Stimulated activated CD8-positive, alpha-beta memory T cell treated with anti-CD3 and anti-CD28 coated beads, Interleukin-7, amount 100 ng/mL, for 24 hours (primary cell): ENCODE measurements around the gene HOXB9.

Experiments used
- DNase-seq: peaks from one replicate; pipeline ENCODE4 v3.0.0-alpha.2; 2020; ENCODE audit warnings: low read depth

The HOXB9 gene

GRCh38 chr17:48596000-48596734 lies 30.0 kb downstream of the HOXB9 start:
- no peak for DNase-seq

- no peak for DNase-seq
Measured at GRCh38 chr17:48595278-48595999, 30.7 kb downstream of the HOXB9 start.

GRCh38 chr17:48594538-48595277 lies 31.4 kb downstream of the HOXB9 start:
- no peak for DNase-seq

GRCh38 chr17:48593840-48594537 lies 32.2 kb downstream of the HOXB9 start:
- peak; percentile 64 for DNase-seq

GRCh38 chr17:48593126-48593829 lies 32.9 kb downstream of the HOXB9 start, which contains the start of gene HOXB5:
Gene HOXB5 (minus strand): TSS chr17:48593779. CDS start chr17:48593682, 97 bp downstream.
- no peak for DNase-seq

- DNase-seq, result no peak
Measured at GRCh38 chr17:48592577-48592976, 33.6 kb downstream of the HOXB9 start.

- DNase-seq, result no peak
Measured at GRCh38 chr17:48592057-48592514, 34.1 kb downstream of the HOXB9 start.

GRCh38 chr17:48591255-48592056 lies 34.7 kb downstream of the HOXB9 start:
- DNase-seq, result no peak

- DNase-seq, result no peak
Measured at GRCh38 chr17:48590607-48591161, 35.5 kb downstream of the HOXB9 start.

- no peak for DNase-seq
Measured at GRCh38 chr17:48589831-48590606, 36.1 kb downstream of the HOXB9 start, which contains the start of gene HOXB3. Gene HOXB3 (minus strand): TSS chr17:48590241. CDS start chr17:48552474, 37,767 bp downstream.

GRCh38 chr17:48589060-48589830 lies 36.9 kb downstream of the HOXB9 start:
- DNase-seq, result no peak

- DNase-seq, result no peak
Measured at GRCh38 chr17:48588528-48588927, 37.6 kb downstream of the HOXB9 start.

GRCh38 chr17:48588074-48588415 lies 38.1 kb downstream of the HOXB9 start:
- DNase-seq, result no peak

GRCh38 chr17:48587276-48588073 lies 38.7 kb downstream of the HOXB9 start:
- no peak for DNase-seq

GRCh38 chr17:48586355-48587258 lies 39.6 kb downstream of the HOXB9 start:
- no peak for DNase-seq

GRCh38 chr17:48584223-48584741 lies 41.9 kb downstream of the HOXB9 start:
- no peak for DNase-seq
